GM12878 (cell line): ENCODE data around the gene PRKG1. TPM values are rescaled to one million over a fixed set of nuclear protein-coding genes. Genes with fewer than 3 reads are reported as not detected.

Source experiments
- ATAC-seq: fragments of 200-7000 bp; cut with Tn5 transposase; 3 replicates; pipeline ENCODE4 v1.9.1; 2020; ENCODE audit warnings: mild to moderate bottlenecking, moderate library complexity
- BruUV-seq: library from RNA; stranded (reverse); fragments of 400-500 nt; replicated peaks from 2 replicates; lab custom pipeline; 2021; lab: Mats Ljungman, UMichigan
- CTCF ChIA-PET: fragments of 300-600 bp; sonication (Branson Sonifier 250); formaldehyde crosslinking; extraction: SDS; loops from one replicate; lab custom pipeline; 2021; ENCODE audit warnings: inconsistent platforms; lab: Yijun Ruan, JAX
- POLR2A ChIA-PET: fragments of 350-600 bp; formaldehyde crosslinking; extraction: SDS; loops from one replicate; lab custom pipeline; 2021; ENCODE audit warnings: inconsistent platforms; lab: Charles Lee
- RAD21 ChIA-PET: fragments of 300-600 bp; sonication (Branson Sonifier 250); formaldehyde crosslinking; loops from one replicate; lab custom pipeline; 2023; ENCODE audit warnings: antibody characterized with exemption; ENCODE audit not compliant: unreplicated experiment; lab: Charles Lee
- SMC1A ChIA-PET: fragments of 300-600 bp; sonication (Branson Sonifier 250); formaldehyde crosslinking; loops from one replicate; lab custom pipeline; 2023; ENCODE audit not compliant: unreplicated experiment, uncharacterized antibody; lab: Charles Lee
- DNase-seq: peaks from one replicate; pipeline ENCODE4 v3.0.0-alpha.2; 2011; ENCODE audit warnings: low read depth, low spot score
- FAIRE-seq: peaks from 3 replicates; lab custom pipeline; 2011; peaks lifted over from hg19 to GRCh38; lab: Jason Lieb, UNC
- H2AFZ ChIP-seq: 2 replicates; pipeline ENCODE4 v1.6.0; 2011; ENCODE audit warnings: low read depth, low read length, control low read depth; ENCODE audit not compliant: control insufficient read depth
- H3K27ac ChIP-seq: 2 replicates; pipeline ENCODE4 v1.5.1; 2011; ENCODE audit warnings: control low read depth; ENCODE audit not compliant: control insufficient read depth, insufficient read depth
- H3K27me3 ChIP-seq, 2 experiments: replicated peaks in 1 of 2; 2 replicates each; pipeline versions ENCODE4 v1.6.0 to v1.6.1; 2011; ENCODE audit warnings: low read length in 1 of 2; ENCODE audit not compliant: control insufficient read depth in 2 of 2, insufficient read depth in 2 of 2
- H3K36me3 ChIP-seq, 2 experiments: 2 replicates each; pipeline ENCODE4 v1.5.1; 2011; ENCODE audit warnings: low read length in 1 of 2; ENCODE audit not compliant: control insufficient read depth in 2 of 2, insufficient read depth in 2 of 2
- H3K4me1 ChIP-seq: 2 replicates; pipeline ENCODE4 v1.6.1; 2011; ENCODE audit warnings: mild to moderate bottlenecking, low read length, moderate library complexity, mixed read lengths; ENCODE audit not compliant: control insufficient read depth, insufficient read depth
- H3K4me2 ChIP-seq: 2 replicates; pipeline ENCODE4 v1.6.0; 2011; ENCODE audit warnings: control low read depth; ENCODE audit not compliant: control insufficient read depth, insufficient read depth
- H3K4me3 ChIP-seq: fragments of 200-600 bp; sonication (generic); 2 replicates; pipeline ENCODE4 v1.5.1; 2016
- H3K79me2 ChIP-seq: 2 replicates; pipeline ENCODE4 v1.6.0; 2011; ENCODE audit warnings: low read length; ENCODE audit not compliant: control insufficient read depth, insufficient read depth
- H3K9ac ChIP-seq: 2 replicates; pipeline ENCODE4 v1.8.0; 2011; ENCODE audit warnings: low read length, control low read depth, mixed read lengths; ENCODE audit not compliant: control insufficient read depth, insufficient read depth
- H3K9me3 ChIP-seq: replicated peaks from 3 replicates; pipeline ENCODE4 v1.5.1; 2011; ENCODE audit warnings: mild to moderate bottlenecking, low read length; ENCODE audit not compliant: control insufficient read depth, insufficient read depth
- H4K20me1 ChIP-seq: 2 replicates; pipeline ENCODE4 v1.6.0; 2011; ENCODE audit not compliant: control insufficient read depth, insufficient read depth
- BCL11A ChIP-seq: IDR thresholded peaks from 2 replicates; pipeline ENCODE4 v1.6.1; 2011; ENCODE audit warnings: low read depth, low read length
- BMI1 ChIP-seq: fragments of 450-650 bp; IDR thresholded peaks from 2 replicates; pipeline ENCODE4 v1.6.1; 2016; ENCODE audit warnings: mild to moderate bottlenecking, moderate library complexity, borderline replicate concordance
- CBFB ChIP-seq: IDR thresholded peaks from 2 replicates; pipeline ENCODE4 v1.6.1; 2016; ENCODE audit warnings: antibody characterized with exemption, low read depth
- KAT2A ChIP-seq: conservative IDR thresholded peaks from 2 replicates; pipeline ENCODE4 v1.6.1; 2011; ENCODE audit warnings: low read depth, low read length; ENCODE audit not compliant: control insufficient read depth
- NFXL1 ChIP-seq: fragments of 450-650 bp; IDR thresholded peaks from 2 replicates; pipeline ENCODE4 v1.6.1; 2017; ENCODE audit warnings: antibody characterized with exemption, mild to moderate bottlenecking, borderline replicate concordance
- PAX8 ChIP-seq: fragments of 450-650 bp; IDR thresholded peaks from 2 replicates; pipeline ENCODE4 v1.6.1; 2017; ENCODE audit warnings: mild to moderate bottlenecking, moderate library complexity
- SRF ChIP-seq, 2 experiments: IDR thresholded peaks; 2 replicates each; pipeline ENCODE4 v1.6.1; 2011; ENCODE audit warnings: low read depth in 2 of 2, low read length in 2 of 2, mild to moderate bottlenecking in 1 of 2, moderate library complexity in 1 of 2
- TARDBP ChIP-seq: IDR thresholded peaks from 2 replicates; pipeline ENCODE4 v1.6.1; 2016; ENCODE audit warnings: borderline replicate concordance
- in situ Hi-C: fragments of 300-500 bp; cut with MboI; formaldehyde crosslinking; loops from 9 replicates; pipeline ENCODE4 v1.14.3; 2018; ENCODE audit warnings: mixed read lengths
- intact Hi-C: fragments of 100-400 bp; cut with micrococcal nuclease; formaldehyde crosslinking; loops from one replicate; pipeline ENCODE4 v1.14.2; 2022; ENCODE audit not compliant: unreplicated experiment
- polyA plus RNA-seq, 11 experiments: library from polyadenylated mRNA; depleted of rRNA in 4 of 11; unstranded in 6 of 11; stranded (reverse) in 5 of 11; fragments of >200 nt; fragmentation: Nextera tagmentation in 4 of 11; fragmentation: Illumina TruSeq in 1 of 11; extraction: Ambion mirVana in 4 of 11; extraction: Trizol in 1 of 11; gene quantifications; 1 replicate in 1 of 11; 2 replicates in 10 of 11; pipeline versions ENCODE4 v1.2.1 to v1.2.3, GENCODE V29; 2011 to 2016; ENCODE audit warnings: inconsistent platforms in 2 of 11, missing spikeins in 2 of 11, low read depth in 1 of 11
- total RNA-seq, 4 experiments: library from RNA; depleted of rRNA in 3 of 4; stranded (reverse); fragments of >200 nt in 3 of 4; fragmentation: Illumina TruSeq in 1 of 4; extraction: Trizol in 1 of 4; gene quantifications; 2 replicates each; pipeline versions ENCODE4 v1.2.1 to v1.2.3, GENCODE V29; 2013 to 2021
- TF ChIP-seq, protein P1 (sequence below): fragments of 450-650 bp; formaldehyde crosslinking; IDR thresholded peaks from 2 replicates; pipeline ENCODE4 v1.4.0; 2022; ENCODE audit warnings: mild to moderate bottlenecking, moderate library complexity
- TF ChIP-seq, protein P2 (sequence below): IDR thresholded peaks from 2 replicates; pipeline ENCODE4 v1.6.1; 2012; ENCODE audit warnings: low read depth, low read length, improper control_type of control experiment

PRKG1 gene
- total and polyA plus RNA-seq, 10 of the 15 experiments (the other 5 are each of a cell fraction or from before 2014, with no cell fraction given) = 0.04 to 0.05 TPM; not detected in 8

DNA sequence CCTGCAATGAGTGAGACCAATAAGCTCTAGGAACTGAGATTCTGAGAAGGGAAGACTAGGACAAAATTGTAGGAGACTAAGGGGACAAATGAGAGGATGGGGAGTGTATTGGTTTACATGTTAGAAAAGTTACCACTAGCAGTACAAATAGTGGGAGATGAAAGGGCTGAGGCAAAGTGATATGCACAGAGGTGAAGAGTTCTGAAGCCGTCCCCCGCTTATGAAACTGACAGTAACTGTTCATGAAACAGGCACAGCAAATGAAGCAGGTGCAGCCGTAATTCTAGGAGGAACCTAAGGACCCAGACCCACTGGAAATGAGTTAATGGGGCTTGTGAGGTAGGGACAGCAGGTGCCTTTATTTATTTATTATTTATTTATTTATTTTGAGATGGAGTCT, 211.3 kb downstream of the PRKG1 start (continued):
- TF ChIP-seq, protein P1, sequence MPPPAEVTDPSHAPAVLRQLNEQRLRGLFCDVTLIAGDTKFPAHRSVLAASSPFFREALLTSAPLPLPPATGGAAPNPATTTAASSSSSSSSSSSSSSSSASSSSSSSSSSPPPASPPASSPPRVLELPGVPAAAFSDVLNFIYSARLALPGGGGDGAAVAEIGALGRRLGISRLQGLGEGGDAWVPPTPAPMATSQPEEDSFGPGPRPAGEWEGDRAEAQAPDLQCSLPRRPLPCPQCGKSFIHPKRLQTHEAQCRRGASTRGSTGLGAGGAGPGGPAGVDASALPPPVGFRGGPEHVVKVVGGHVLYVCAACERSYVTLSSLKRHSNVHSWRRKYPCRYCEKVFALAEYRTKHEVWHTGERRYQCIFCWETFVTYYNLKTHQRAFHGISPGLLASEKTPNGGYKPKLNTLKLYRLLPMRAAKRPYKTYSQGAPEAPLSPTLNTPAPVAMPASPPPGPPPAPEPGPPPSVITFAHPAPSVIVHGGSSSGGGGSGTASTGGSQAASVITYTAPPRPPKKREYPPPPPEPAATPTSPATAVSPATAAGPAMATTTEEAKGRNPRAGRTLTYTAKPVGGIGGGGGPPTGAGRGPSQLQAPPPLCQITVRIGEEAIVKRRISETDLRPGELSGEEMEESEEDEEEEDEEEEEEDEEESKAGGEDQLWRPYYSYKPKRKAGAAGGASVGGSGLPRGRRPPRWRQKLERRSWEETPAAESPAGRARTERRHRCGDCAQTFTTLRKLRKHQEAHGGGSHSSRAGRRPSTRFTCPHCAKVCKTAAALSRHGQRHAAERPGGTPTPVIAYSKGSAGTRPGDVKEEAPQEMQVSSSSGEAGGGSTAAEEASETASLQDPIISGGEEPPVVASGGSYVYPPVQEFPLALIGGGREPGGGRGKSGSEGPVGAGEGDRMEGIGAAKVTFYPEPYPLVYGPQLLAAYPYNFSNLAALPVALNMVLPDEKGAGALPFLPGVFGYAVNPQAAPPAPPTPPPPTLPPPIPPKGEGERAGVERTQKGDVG (CRISPR knock-in tag) = no peak
- no peak for TF ChIP-seq BCL11A
- TF ChIP-seq CBFB = no peak
- no peak for TF ChIP-seq BMI1
- TF ChIP-seq NFXL1 = no peak

DNA sequence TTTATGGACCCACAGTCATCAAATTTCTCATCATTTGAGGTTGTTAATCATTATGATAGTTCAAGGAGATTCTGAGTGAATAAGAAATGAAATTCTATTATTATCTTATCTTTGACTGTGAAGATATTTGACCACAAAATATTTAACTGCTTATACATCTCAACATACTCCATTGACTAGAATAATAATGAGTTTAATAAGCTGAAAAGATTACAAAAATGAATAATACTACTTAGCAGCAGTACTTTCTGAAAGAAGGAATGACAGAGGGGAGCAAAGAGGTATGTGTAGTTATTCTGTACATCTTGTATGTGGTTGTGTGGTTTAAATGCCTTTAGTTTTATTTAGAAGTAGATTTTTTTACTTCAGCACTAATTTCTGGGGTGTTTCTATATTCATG, 214.2 kb downstream of the PRKG1 start:
- in situ Hi-C loops (no loop called here), intact Hi-C loops (no loop called here)
- H3K36me3 ChIP-seq = no peaks in the 10 kb centered on the region
- no peaks in the 10 kb centered on the region for H3K4me1 ChIP-seq
- no peaks in the 10 kb centered on the region for H3K9me3 ChIP-seq
- no peaks in the 10 kb centered on the region for H3K79me2 ChIP-seq
- ChIA-PET RAD21 (no interaction called here), POLR2A (no interaction called here), CTCF (no interaction called here), SMC1A (no interaction called here)
- TF ChIP-seq TARDBP (no peak), SRF (IDR thresholded peaks at IDR 0.05; ENCODE audit: low read depth in 2 of 2, low read length in 2 of 2) (no peak), KAT2A (no peak), PAX8 (no peak)
- TF ChIP-seq, protein P2, sequence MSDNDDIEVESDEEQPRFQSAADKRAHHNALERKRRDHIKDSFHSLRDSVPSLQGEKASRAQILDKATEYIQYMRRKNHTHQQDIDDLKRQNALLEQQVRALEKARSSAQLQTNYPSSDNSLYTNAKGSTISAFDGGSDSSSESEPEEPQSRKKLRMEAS = no peak
- H4K20me1 ChIP-seq = no peaks in the 10 kb centered on the region
- no peak overlapping the region for H3K27ac ChIP-seq
- H3K4me2 ChIP-seq = no peak overlapping the region
- no peak for FAIRE-seq
- no TSS peak for BruUV-seq
- no peaks in the 10 kb centered on the region for H3K27me3 ChIP-seq
- ATAC-seq = no peak
- no peak overlapping the region for H3K4me3 ChIP-seq
- no peak overlapping the region for H3K9ac ChIP-seq
- DNase-seq = no peak
- H2AFZ ChIP-seq = no peak overlapping the region
